Measurements from ENCODE around the gene SLFN12L.

DNA sequence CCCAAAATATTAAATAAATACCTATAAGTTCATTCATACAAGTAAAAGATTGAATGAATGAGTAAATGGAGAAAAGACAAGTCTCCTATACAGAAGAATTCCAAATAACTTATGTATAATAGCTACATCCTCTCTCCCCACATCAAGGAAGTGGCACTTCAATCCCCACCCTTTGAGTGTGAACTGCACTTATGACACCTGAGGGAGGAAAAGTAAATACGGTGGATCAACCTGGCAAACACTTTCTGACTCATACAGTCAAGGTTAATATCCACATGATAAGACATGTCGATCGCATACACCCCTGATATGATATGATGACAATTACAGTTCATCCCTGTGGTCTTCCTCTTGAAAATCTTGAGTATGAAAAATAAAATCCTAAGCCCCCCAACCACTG is 18.0 kb downstream of the SLFN12L start:
- TF ChIP-seq, protein P1, sequence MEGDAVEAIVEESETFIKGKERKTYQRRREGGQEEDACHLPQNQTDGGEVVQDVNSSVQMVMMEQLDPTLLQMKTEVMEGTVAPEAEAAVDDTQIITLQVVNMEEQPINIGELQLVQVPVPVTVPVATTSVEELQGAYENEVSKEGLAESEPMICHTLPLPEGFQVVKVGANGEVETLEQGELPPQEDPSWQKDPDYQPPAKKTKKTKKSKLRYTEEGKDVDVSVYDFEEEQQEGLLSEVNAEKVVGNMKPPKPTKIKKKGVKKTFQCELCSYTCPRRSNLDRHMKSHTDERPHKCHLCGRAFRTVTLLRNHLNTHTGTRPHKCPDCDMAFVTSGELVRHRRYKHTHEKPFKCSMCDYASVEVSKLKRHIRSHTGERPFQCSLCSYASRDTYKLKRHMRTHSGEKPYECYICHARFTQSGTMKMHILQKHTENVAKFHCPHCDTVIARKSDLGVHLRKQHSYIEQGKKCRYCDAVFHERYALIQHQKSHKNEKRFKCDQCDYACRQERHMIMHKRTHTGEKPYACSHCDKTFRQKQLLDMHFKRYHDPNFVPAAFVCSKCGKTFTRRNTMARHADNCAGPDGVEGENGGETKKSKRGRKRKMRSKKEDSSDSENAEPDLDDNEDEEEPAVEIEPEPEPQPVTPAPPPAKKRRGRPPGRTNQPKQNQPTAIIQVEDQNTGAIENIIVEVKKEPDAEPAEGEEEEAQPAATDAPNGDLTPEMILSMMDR (IDR thresholded peaks at IDR 0.05) = no peak
- no peak for TF ChIP-seq EZH2 (IDR thresholded peaks at IDR 0.05; ENCODE audit: borderline replicate concordance, insufficient read depth, low read depth, low read length, poor library complexity, severe bottlenecking)

Data from B cell (primary cell).